Stomach (tissue), 4 donors: Measurements from ENCODE around the gene SP100.

Source experiments
- CTCF ChIP-seq, 7 experiments: fragments of 450-650 bp in 4 of 7; fragments of 200-600 bp in 3 of 7; sonication (generic) in 3 of 7; IDR thresholded peaks; one replicate each; pipeline ENCODE4 v1.5.1; 2016 to 2019; ENCODE audit warnings: antibody characterized with exemption in 7 of 7, control low read depth in 2 of 7, mild to moderate bottlenecking in 1 of 7
- EP300 ChIP-seq: sonication (generic); formaldehyde crosslinking; IDR thresholded peaks from one replicate; pipeline ENCODE4 v1.6.1; 2017; ENCODE audit warnings: antibody characterized with exemption
- POLR2A ChIP-seq, 4 donors: fragments of 450-650 bp; IDR thresholded peaks; one replicate each; pipeline ENCODE4 v1.6.1; 2016; ENCODE audit warnings: antibody characterized with exemption in 4 of 4, control low read depth in 2 of 4, mild to moderate bottlenecking in 1 of 4, moderate library complexity in 1 of 4
- POLR2AphosphoS5 ChIP-seq, 3 donors: sonication (generic); formaldehyde crosslinking; IDR thresholded peaks; one replicate each; pipeline ENCODE4 v1.6.1; 2016; ENCODE audit warnings: antibody characterized with exemption in 3 of 3

- no peak for TF ChIP-seq CTCF (IDR thresholded peaks at IDR 0.05)
- TF ChIP-seq POLR2A (IDR thresholded peaks at IDR 0.05): no peak
- no peak for TF ChIP-seq EP300
- TF ChIP-seq POLR2AphosphoS5 (IDR thresholded peaks at IDR 0.05): no peak
Observed at GRCh38 chr2:230453006-230453405, 37.0 kb downstream of the SP100 start.
